ENCODE measurements around the gene COPB1.

The COPB1 gene

DNA sequence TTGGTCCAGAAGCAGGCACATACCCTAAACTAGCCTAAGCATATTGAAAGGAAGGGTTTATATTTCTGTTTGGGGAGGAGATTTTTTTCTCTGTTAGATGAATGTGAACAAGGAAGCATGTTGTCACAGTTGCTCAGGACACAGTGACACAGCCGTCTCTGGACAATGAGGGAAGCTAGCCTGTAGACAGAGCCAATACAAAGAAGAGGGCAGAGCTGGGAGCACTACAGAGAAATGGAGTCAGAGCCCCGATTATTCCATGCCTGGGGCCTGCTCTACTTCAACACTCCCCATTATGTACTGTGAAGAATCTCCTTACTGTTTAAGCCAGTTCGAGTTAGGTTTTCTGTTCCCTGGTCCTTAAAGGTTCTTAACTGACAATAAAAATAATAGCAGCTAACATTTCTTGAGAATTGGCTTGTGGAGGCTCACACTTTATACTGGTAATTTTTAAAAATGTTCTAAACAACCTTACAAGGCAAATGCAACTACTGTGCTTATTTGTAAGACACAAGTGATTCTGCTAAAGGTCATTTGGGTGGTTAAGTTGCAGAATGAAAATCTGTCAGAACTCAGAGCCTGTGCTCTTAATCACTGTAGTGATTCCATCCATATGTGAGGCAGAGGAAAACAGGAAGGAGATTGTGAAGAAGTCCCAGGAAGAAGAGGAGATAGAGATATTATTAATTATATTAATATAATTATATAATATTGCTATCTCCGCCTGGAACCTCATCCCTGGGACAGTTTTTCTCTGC lies 81.8 kb downstream of the COPB1 start:
- no peak overlapping the region for H2AFZ ChIP-seq (ENCODE audit: low read depth)
- no peak overlapping the region for H3K9ac ChIP-seq
- H4K20me1 ChIP-seq (ENCODE audit: insufficient read depth) = no peaks in the 10 kb centered on the region
- no peaks in the 10 kb centered on the region for H3K27me3 ChIP-seq (ENCODE audit: insufficient read depth, low read depth)
- H3K4me2 ChIP-seq = no peak overlapping the region
- H3K4me1 ChIP-seq (ENCODE audit: low read depth, poor library complexity, severe bottlenecking) = no peaks in the 10 kb centered on the region
- H3K4me3 ChIP-seq (IDR thresholded peaks at IDR 0.05; ENCODE audit: insufficient read depth, low read depth, low read length) = no peak overlapping the region
- no peaks in the 10 kb centered on the region for H3K79me2 ChIP-seq (ENCODE audit: insufficient read depth, low read depth)
- no peaks in the 10 kb centered on the region for H3K36me3 ChIP-seq (ENCODE audit: insufficient read depth)
- H3K27ac ChIP-seq = no peak overlapping the region
- TF ChIP-seq, protein P1, sequence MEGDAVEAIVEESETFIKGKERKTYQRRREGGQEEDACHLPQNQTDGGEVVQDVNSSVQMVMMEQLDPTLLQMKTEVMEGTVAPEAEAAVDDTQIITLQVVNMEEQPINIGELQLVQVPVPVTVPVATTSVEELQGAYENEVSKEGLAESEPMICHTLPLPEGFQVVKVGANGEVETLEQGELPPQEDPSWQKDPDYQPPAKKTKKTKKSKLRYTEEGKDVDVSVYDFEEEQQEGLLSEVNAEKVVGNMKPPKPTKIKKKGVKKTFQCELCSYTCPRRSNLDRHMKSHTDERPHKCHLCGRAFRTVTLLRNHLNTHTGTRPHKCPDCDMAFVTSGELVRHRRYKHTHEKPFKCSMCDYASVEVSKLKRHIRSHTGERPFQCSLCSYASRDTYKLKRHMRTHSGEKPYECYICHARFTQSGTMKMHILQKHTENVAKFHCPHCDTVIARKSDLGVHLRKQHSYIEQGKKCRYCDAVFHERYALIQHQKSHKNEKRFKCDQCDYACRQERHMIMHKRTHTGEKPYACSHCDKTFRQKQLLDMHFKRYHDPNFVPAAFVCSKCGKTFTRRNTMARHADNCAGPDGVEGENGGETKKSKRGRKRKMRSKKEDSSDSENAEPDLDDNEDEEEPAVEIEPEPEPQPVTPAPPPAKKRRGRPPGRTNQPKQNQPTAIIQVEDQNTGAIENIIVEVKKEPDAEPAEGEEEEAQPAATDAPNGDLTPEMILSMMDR (conservative IDR thresholded peaks at IDR 0.05; ENCODE audit: low read depth, low read length) = no peak

DNA sequence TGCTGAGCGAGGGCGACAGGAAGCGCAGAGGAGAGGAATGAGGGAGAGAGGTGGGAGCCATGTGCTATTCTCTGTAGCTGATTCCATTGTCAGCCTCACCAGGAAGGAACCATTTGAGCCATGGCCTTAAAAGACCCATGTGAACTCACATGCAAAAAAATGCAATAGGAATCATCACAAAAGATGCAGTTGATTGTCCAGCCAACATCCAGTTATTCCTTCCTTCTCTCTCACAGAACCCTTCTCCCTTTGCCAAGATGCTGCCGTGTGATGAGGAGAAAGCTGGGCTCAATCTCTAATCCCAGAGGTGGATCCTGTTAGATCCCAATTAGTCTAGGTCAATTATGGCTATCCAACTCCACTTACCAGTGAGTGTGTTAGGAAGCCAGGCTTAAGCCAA lies 82.4 kb downstream of the COPB1 start:
- Histone ChIP-seq H3K4me1 (ENCODE audit: low read depth, poor library complexity, severe bottlenecking) (no peaks in the 10 kb centered on the region), H3K4me3 (IDR thresholded peaks at IDR 0.05; ENCODE audit: insufficient read depth, low read depth, low read length) (no peak overlapping the region), H4K20me1 (ENCODE audit: insufficient read depth) (no peaks in the 10 kb centered on the region), H3K4me2 (no peak overlapping the region), H2AFZ (ENCODE audit: low read depth) (no peak overlapping the region), H3K27me3 (ENCODE audit: insufficient read depth, low read depth) (no peaks in the 10 kb centered on the region), H3K36me3 (ENCODE audit: insufficient read depth) (no peaks in the 10 kb centered on the region), H3K27ac (no peak overlapping the region), H3K79me2 (ENCODE audit: insufficient read depth, low read depth) (no peaks in the 10 kb centered on the region), H3K9ac (no peak overlapping the region)
- TF ChIP-seq, protein P1 (conservative IDR thresholded peaks at IDR 0.05; ENCODE audit: low read depth, low read length) = no peak

DNA sequence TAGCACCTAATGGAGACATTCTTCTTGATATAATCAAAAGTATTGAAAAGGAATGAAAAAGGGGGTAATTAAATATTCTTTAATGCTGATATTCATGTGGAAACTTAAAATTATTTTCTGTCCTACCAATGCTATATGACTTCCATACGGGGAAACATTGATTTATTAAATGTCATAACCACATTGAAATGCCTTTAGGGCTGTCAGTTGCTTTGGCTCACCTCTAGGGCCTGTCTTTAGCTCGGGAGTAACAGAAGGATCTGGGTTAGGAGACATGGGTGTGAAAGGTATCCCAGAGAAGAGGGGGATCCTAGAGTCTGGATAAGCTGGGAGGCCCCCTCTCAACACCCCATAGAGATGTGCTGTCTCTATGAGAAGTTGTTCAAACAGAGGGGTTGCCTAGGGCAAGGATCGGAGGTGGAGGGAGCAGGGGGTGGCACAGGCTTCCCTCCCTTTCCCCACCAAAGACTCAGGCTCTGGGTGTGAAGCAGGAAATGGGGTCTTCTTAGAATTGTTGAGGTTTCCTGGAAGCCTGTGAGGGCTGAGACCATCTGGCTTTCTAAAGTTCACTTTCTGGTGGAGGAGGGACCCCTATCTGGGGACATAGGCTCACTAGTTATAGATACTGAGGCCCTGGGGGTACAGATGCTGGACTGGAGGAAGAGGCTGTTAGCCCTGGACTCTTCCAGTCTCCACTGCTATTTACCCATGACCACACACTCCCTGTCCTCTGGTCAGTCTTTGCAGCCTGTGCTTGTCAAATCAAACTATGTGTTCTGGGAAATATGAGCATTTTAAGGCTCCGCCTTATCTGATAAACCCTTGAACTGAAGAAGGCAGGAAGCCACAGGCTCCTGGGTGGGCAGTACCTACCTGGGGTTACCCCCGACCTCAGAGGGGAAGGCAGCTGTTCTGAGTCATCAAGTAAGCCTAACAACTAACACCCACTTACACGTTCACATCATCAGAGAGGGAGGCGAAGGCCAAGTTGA lies 84.8 kb downstream of the COPB1 start:
- H3K79me2 ChIP-seq (ENCODE audit: insufficient read depth, low read depth) = no peaks in the 10 kb centered on the region
- H2AFZ ChIP-seq (ENCODE audit: low read depth) = no peak overlapping the region
- no peaks in the 10 kb centered on the region for H3K4me1 ChIP-seq (ENCODE audit: low read depth, poor library complexity, severe bottlenecking)
- no peak overlapping the region for H3K27ac ChIP-seq
- no peak overlapping the region for H3K4me2 ChIP-seq
- H3K27me3 ChIP-seq (ENCODE audit: insufficient read depth, low read depth) = no peaks in the 10 kb centered on the region
- no peaks in the 10 kb centered on the region for H4K20me1 ChIP-seq (ENCODE audit: insufficient read depth)
- H3K4me3 ChIP-seq (IDR thresholded peaks at IDR 0.05; ENCODE audit: insufficient read depth, low read depth, low read length) = no peak overlapping the region
- no peak overlapping the region for H3K9ac ChIP-seq
- TF ChIP-seq, protein P1 (conservative IDR thresholded peaks at IDR 0.05; ENCODE audit: low read depth, low read length) = no peak
- H3K36me3 ChIP-seq (ENCODE audit: insufficient read depth) = no peaks in the 10 kb centered on the region

DNA sequence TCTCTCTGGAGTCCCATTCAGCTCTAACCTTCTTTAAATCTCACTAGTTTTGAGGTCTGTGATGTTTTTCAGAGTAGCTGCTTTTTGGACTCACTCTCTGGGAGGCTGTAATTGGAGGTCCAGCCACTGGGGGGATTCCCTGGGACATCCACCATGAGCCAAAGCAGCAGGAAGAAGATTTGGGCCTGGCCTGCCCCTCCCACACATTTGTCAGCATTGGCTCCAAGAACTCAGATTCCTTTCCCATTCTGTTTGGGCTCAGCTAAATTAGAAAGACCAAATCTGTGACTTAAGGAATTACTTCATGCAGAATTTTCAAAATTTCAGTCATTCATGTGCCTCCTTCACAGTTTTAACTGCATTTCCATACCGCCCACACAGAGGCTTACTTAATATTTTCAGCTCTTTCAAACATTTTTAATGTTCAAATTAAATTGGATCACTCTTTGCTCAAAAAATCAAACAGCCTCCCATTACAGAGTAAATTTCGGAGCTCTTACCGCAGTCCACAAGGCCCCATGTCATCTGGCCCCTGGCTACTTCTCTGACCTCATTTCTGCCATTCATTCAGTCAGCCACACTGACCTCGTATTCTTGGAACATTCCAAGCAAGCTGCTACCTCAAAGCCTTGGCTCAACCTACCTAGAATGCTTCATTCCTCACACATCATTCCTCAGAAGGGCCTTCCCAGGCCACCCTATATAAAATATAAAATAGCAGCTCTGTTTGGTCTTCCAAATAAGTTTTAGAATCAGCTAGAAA lies 86.1 kb downstream of the COPB1 start:
- TF ChIP-seq, protein P1 (conservative IDR thresholded peaks at IDR 0.05; ENCODE audit: low read depth, low read length) = 0 out of 2 replicates have a peak, but pooled peaks have one; percentile 14
- H4K20me1 ChIP-seq (ENCODE audit: insufficient read depth) = no peaks in the 10 kb centered on the region
- no peak overlapping the region for H3K4me3 ChIP-seq (IDR thresholded peaks at IDR 0.05; ENCODE audit: insufficient read depth, low read depth, low read length)
- H2AFZ ChIP-seq (ENCODE audit: low read depth) = no peak overlapping the region
- H3K4me2 ChIP-seq = no peak overlapping the region
- H3K79me2 ChIP-seq (ENCODE audit: insufficient read depth, low read depth) = no peaks in the 10 kb centered on the region
- H3K27me3 ChIP-seq (ENCODE audit: insufficient read depth, low read depth) = no peaks in the 10 kb centered on the region
- H3K27ac ChIP-seq = no peak overlapping the region
- no peaks in the 10 kb centered on the region for H3K36me3 ChIP-seq (ENCODE audit: insufficient read depth)
- no peaks in the 10 kb centered on the region for H3K4me1 ChIP-seq (ENCODE audit: low read depth, poor library complexity, severe bottlenecking)
- no peak overlapping the region for H3K9ac ChIP-seq

Data from KMS-11 (cell line).